B cell (primary cell): ENCODE results near the gene TXNDC2. TPM values are rescaled to one million over a fixed set of nuclear protein-coding genes. Genes with fewer than 3 reads are reported as not detected.

Source experiments
- ATAC-seq: fragments of 200-7000 bp; cut with Tn5 transposase; one replicate; pipeline ENCODE4 v1.10.0; 2021; ENCODE audit warnings: low read depth, mild to moderate bottlenecking, moderate number of reproducible peaks, moderate library complexity
- CTCF ChIA-PET: fragments of 350-600 bp; sonication (Branson Sonifier 250); formaldehyde crosslinking; loops from one replicate; lab custom pipeline; 2021; ENCODE audit warnings: antibody characterized with exemption, inconsistent platforms; lab: Charles Lee
- POLR2A ChIA-PET: fragments of 350-600 bp; sonication (Branson Sonifier 250); formaldehyde crosslinking; loops from one replicate; lab custom pipeline; 2021; ENCODE audit warnings: antibody characterized with exemption; lab: Charles Lee
- DNase-seq: peaks from one replicate; pipeline ENCODE4 v3.0.0; 2013
- H2AFZ ChIP-seq: 2 replicates; pipeline ENCODE4 v1.6.1; 2012; ENCODE audit warnings: mild to moderate bottlenecking, low read depth, low read length; ENCODE audit not compliant: insufficient read depth, poor library complexity, severe bottlenecking
- H3K27ac ChIP-seq, 2 donors: 1 replicate in 1 of 2; 2 replicates in 1 of 2; pipeline ENCODE4 v1.5.1; 2012 to 2013; ENCODE audit warnings: low read length in 2 of 2, mild to moderate bottlenecking in 2 of 2, moderate library complexity in 1 of 2
- H3K27me3 ChIP-seq, 4 experiments: fragments of 200-600 bp in 1 of 4; sonication (generic) in 1 of 4; replicated peaks in 1 of 4; 1 replicate in 2 of 4; 2 replicates in 2 of 4; pipeline versions ENCODE4 v1.6.1 to v1.7.0; 2013 to 2016; ENCODE audit warnings: low read length in 3 of 4, mild to moderate bottlenecking in 2 of 4, mixed read lengths in 1 of 4, moderate library complexity in 1 of 4; ENCODE audit not compliant: insufficient read depth in 4 of 4, control insufficient read depth in 3 of 4; ENCODE audit errors: control extremely low read depth in 1 of 4
- H3K36me3 ChIP-seq, 2 experiments: replicated peaks in 1 of 2; 1 replicate in 1 of 2; 2 replicates in 1 of 2; pipeline versions ENCODE4 v1.6.1 to v1.7.1; 2013; ENCODE audit warnings: low read length in 1 of 2; ENCODE audit not compliant: insufficient read depth in 2 of 2, control insufficient read depth in 1 of 2; ENCODE audit errors: control extremely low read depth in 1 of 2, extremely low read depth in 1 of 2
- H3K4me1 ChIP-seq, 2 donors: fragments of 200-600 bp in 1 of 2; sonication (generic) in 1 of 2; 1 replicate in 1 of 2; 2 replicates in 1 of 2; pipeline versions ENCODE4 v1.5.1 to v1.6.1; 2013 to 2017; ENCODE audit warnings: low read length in 2 of 2; ENCODE audit not compliant: control insufficient read depth in 2 of 2, insufficient read depth in 2 of 2
- H3K4me2 ChIP-seq: replicated peaks from 2 replicates; pipeline ENCODE3; 2012; ENCODE audit warnings: mild to moderate bottlenecking, low read depth, low read length; ENCODE audit not compliant: poor library complexity, severe bottlenecking
- H3K4me3 ChIP-seq, 5 experiments: fragments of 200-600 bp in 1 of 5; sonication (generic) in 1 of 5; 1 replicate in 3 of 5; 2 replicates in 2 of 5; pipeline versions ENCODE4 v1.5.1 to v1.7.0; 2011 to 2016; ENCODE audit warnings: low read length in 4 of 5, mild to moderate bottlenecking in 4 of 5, low read depth in 2 of 5, control low read depth in 1 of 5, moderate library complexity in 1 of 5; ENCODE audit not compliant: insufficient read depth in 1 of 5; ENCODE audit errors: control extremely low read depth in 1 of 5, extremely low read depth in 1 of 5
- H3K79me2 ChIP-seq: fragments of 200-600 bp; sonication (generic); one replicate; pipeline ENCODE4 v1.6.0; 2016; ENCODE audit warnings: low read length; ENCODE audit not compliant: control insufficient read depth, insufficient read depth
- H3K9ac ChIP-seq: fragments of 200-600 bp; sonication (generic); 2 replicates; pipeline ENCODE4 v1.6.1; 2017; ENCODE audit warnings: mild to moderate bottlenecking, low read length, moderate library complexity
- H3K9me3 ChIP-seq, 3 donors: one replicate each; pipeline versions ENCODE4 v1.6.1 to v1.7.1; 2013; ENCODE audit warnings: low read length in 2 of 3; ENCODE audit not compliant: control insufficient read depth in 2 of 3, insufficient read depth in 1 of 3; ENCODE audit errors: control extremely low read depth in 1 of 3
- H4K20me1 ChIP-seq: 2 replicates; pipeline ENCODE4 v1.6.0; 2012; ENCODE audit warnings: mild to moderate bottlenecking, low read length; ENCODE audit not compliant: insufficient read depth, control insufficient read depth, poor library complexity, severe bottlenecking
- H3K27ac Mint-ChIP-seq: one replicate; pipeline ENCODE4 v1.8.0; 2021; ENCODE audit warnings: mixed read lengths
- H3K27me3 Mint-ChIP-seq: one replicate; pipeline ENCODE4 v1.8.0; 2021; ENCODE audit warnings: mixed read lengths
- H3K4me1 Mint-ChIP-seq: one replicate; pipeline ENCODE4 v1.8.0; 2021; ENCODE audit warnings: mixed read lengths
- H3K4me3 Mint-ChIP-seq: one replicate; pipeline ENCODE4 v1.8.0; 2021; ENCODE audit warnings: mixed read lengths
- H3K9me3 Mint-ChIP-seq: one replicate; pipeline ENCODE4 v1.8.0; 2022; ENCODE audit warnings: mixed read lengths; ENCODE audit not compliant: insufficient read depth
- EZH2 ChIP-seq: IDR thresholded peaks from 2 replicates; pipeline ENCODE4 v1.6.1; 2012; ENCODE audit warnings: borderline replicate concordance, low read depth, mild to moderate bottlenecking, moderate library complexity, low read length; ENCODE audit not compliant: insufficient read depth, poor library complexity, severe bottlenecking
- WGBS: methylation state at CpG from one replicate; pipeline ENCODE4 v1.1.5; 2013; ENCODE audit warnings: missing lambda C conversion rate; ENCODE audit not compliant: insufficient coverage; 5-methylcytosine and 5-hydroxymethylcytosine counted together
- intact Hi-C: fragments of 100-400 bp; cut with micrococcal nuclease; formaldehyde crosslinking; loops from one replicate; pipeline ENCODE4 v1.10.0; 2022
- polyA plus RNA-seq: library from polyadenylated mRNA; depleted of rRNA; stranded (reverse); fragments of >200 nt; gene quantifications from 2 replicates; pipeline ENCODE4 v1.2.3, GENCODE V29; 2012
- total RNA-seq, 2 donors: library from RNA; stranded (reverse); fragments of 120-200 nt in 1 of 2; gene quantifications; 1 replicate in 1 of 2; 2 replicates in 1 of 2; pipeline versions ENCODE4 v1.2.3 to v1.2.4, GENCODE V29; 2013 to 2022
- TF ChIP-seq, protein P1 (sequence below): fragments of 200-600 bp; IDR thresholded peaks from one replicate; pipeline ENCODE4 v1.8.0; 2022; ENCODE audit warnings: antibody characterized with exemption, mild to moderate bottlenecking

The TXNDC2 gene
- total and polyA plus RNA-seq, 2 donors (not counting 1 experiment from before 2014, with no cell fraction given): 0.07 to 0.22 TPM

DNA sequence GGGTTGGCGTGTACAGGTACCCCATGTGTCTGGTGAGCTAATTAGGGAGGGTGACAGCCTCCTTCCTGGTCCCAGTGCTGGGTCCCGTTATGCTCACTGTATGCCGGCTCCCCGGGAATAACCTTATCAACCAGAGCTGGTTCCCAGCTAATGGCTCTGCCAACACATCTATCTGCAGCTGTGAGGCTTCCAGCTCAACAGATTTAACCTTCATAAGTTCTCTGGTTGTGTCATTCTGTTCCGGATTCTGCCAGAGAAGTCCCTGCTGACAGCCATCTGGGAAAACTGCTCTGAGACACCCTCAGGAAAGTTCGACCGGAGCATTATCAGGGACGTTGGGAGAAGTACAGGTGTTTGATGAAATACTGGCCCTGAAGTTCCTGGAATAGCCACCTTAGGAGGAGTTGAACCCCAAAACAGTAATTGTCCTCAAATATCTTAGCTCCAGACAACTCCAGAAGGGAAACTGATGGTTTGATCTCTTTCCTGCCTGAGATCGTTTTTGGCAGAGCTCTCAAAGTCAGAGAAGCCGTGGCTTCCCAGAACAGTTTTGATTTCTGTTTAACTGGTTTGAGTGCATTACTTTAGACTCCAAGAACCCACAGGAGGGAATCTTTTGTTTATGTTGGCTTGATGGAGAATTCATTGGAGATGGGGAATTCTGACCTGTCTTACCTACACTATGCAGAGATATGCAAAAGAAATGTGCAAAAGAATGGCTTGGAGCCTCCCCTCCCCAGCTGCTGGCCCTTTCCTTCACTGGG, 39.4 kb upstream of the TXNDC2 start:
- Mint-ChIP-seq H3K4me1 (peaks cover 4% of the 10 kb centered on the region), H3K4me3 (no peak overlapping the region), H3K9me3 (no peaks in the 10 kb centered on the region), H3K27ac (no peak overlapping the region), H3K27me3 (no peaks in the 10 kb centered on the region)
- WGBS: 76% methylated on average over 7 of the region's 10 CpGs
- no peak for ATAC-seq
- no peak overlapping the region for H3K27ac ChIP-seq
- no peaks in the 10 kb centered on the region for H3K79me2 ChIP-seq
- peaks cover 0 to 26% of the 10 kb centered on the region in 2 experiments for H3K36me3 ChIP-seq
- H2AFZ ChIP-seq: no peak overlapping the region
- H3K9ac ChIP-seq: no peak overlapping the region
- H3K4me1 ChIP-seq: peaks cover 0 to 7% of the 10 kb centered on the region in 2 donors
- TF ChIP-seq, protein P1, sequence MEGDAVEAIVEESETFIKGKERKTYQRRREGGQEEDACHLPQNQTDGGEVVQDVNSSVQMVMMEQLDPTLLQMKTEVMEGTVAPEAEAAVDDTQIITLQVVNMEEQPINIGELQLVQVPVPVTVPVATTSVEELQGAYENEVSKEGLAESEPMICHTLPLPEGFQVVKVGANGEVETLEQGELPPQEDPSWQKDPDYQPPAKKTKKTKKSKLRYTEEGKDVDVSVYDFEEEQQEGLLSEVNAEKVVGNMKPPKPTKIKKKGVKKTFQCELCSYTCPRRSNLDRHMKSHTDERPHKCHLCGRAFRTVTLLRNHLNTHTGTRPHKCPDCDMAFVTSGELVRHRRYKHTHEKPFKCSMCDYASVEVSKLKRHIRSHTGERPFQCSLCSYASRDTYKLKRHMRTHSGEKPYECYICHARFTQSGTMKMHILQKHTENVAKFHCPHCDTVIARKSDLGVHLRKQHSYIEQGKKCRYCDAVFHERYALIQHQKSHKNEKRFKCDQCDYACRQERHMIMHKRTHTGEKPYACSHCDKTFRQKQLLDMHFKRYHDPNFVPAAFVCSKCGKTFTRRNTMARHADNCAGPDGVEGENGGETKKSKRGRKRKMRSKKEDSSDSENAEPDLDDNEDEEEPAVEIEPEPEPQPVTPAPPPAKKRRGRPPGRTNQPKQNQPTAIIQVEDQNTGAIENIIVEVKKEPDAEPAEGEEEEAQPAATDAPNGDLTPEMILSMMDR: no peak
- no peak for TF ChIP-seq EZH2
- intact Hi-C loops: no loop called here
- ChIA-PET POLR2A (no interaction called here), CTCF (no interaction called here)
- H3K9me3 ChIP-seq: no peaks in the 10 kb centered on the region
- no peak overlapping the region for H3K4me2 ChIP-seq
- H3K4me3 ChIP-seq: no peak overlapping the region
- H3K27me3 ChIP-seq: no peaks in the 10 kb centered on the region
- no peak for DNase-seq
- no peaks in the 10 kb centered on the region for H4K20me1 ChIP-seq

DNA sequence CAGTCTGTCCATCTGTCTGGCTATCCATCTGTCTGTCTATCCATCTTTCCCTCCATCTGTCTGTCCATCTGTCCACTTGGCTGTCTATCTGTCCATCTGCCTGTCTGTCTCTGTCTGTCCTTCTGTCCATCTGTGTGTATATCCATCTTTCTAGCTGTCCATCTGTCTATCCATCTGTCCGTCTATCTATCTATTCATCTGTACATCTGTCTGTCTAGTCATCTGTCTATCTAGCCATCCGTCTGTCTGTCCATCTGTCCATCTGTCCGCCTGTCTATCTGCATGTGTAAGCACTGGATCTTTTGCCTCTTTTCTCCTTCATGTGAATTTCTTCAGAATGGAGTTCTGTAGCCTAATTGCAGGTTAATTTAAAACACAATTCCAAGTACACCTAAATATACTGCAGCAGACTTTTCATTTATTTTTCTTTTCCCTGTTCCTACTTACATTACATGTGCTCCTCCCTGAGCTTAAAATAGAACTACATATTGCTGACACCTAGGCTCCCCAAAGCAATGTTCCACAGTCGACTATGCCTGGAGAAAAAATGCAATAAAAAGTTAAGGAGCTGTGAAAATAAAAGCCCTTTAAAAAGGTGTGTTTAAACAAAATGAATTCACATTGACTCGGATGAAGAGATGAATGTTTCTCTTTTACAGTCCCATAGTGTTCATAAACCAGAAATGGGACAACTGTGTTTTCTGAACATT, 37.4 kb upstream of the TXNDC2 start:
- intact Hi-C loops: no loop called here
- Histone ChIP-seq H3K4me2 (no peak overlapping the region), H3K4me3 (no peak overlapping the region), H3K9me3 (no peaks in the 10 kb centered on the region), H3K79me2 (no peaks in the 10 kb centered on the region), H3K27ac (no peak overlapping the region), H2AFZ (no peak overlapping the region), H3K9ac (no peak overlapping the region), H4K20me1 (no peaks in the 10 kb centered on the region), H3K27me3 (no peaks in the 10 kb centered on the region), H3K36me3 (peaks cover 0 to 26% of the 10 kb centered on the region in 2 experiments), H3K4me1 (no peaks in the 10 kb centered on the region)
- Mint-ChIP-seq H3K4me3 (no peak overlapping the region), H3K27ac (no peak overlapping the region), H3K4me1 (no peaks in the 10 kb centered on the region), H3K27me3 (no peaks in the 10 kb centered on the region), H3K9me3 (no peaks in the 10 kb centered on the region)
- DNase-seq: no peak
- CTCF ChIA-PET: no interaction called here
- no peak for TF ChIP-seq EZH2
- TF ChIP-seq, protein P1: no peak
- POLR2A ChIA-PET: no interaction called here
- WGBS: 100% methylated on average over 3 of the region's 5 CpGs
- ATAC-seq: no peak
